H1 (cell line): ENCODE results near the gene HINT3. TPM values are rescaled to one million over a fixed set of nuclear protein-coding genes. Genes with fewer than 3 reads are reported as not detected.

ENCODE experiments used
- CHD2 ChIP-seq: IDR thresholded peaks from 2 replicates; pipeline ENCODE4 v1.6.1; 2012; ENCODE audit warnings: low read length, improper control_type of control experiment
- CTCF ChIP-seq, 3 experiments: IDR thresholded peaks; 1 replicate in 2 of 3; 2 replicates in 1 of 3; pipeline versions ENCODE4 v1.5.1 to v1.6.1; 2011; ENCODE audit warnings: low read length in 3 of 3, mild to moderate bottlenecking in 3 of 3, inconsistent platforms in 2 of 3, low read depth in 1 of 3, moderate library complexity in 1 of 3; ENCODE audit not compliant: insufficient read depth in 1 of 3; ENCODE audit errors: control extremely low read depth in 1 of 3
- POLR2A ChIP-seq, 2 experiments: IDR thresholded peaks; 1 replicate in 1 of 2; 2 replicates in 1 of 2; pipeline ENCODE4 v1.6.1; 2011; ENCODE audit warnings: low read depth in 2 of 2, low read length in 2 of 2, mild to moderate bottlenecking in 2 of 2; ENCODE audit errors: control extremely low read depth in 1 of 2
- RAD21 ChIP-seq, 2 experiments: IDR thresholded peaks in 1 of 2; conservative IDR thresholded peaks in 1 of 2; 2 replicates each; pipeline ENCODE4 v1.6.1; 2011; ENCODE audit warnings: low read depth in 2 of 2, low read length in 2 of 2, improper control_type of control experiment in 1 of 2, inconsistent platforms in 1 of 2, mild to moderate bottlenecking in 1 of 2, moderate library complexity in 1 of 2
- RNF2 ChIP-seq: fragments of 200-900, 300-1000 bp; sonication (generic); IDR thresholded peaks from 2 replicates; pipeline ENCODE4 v1.7.1; 2016; ENCODE audit warnings: borderline replicate concordance, low read depth, mild to moderate bottlenecking, antibody characterized with exemption, low read length; ENCODE audit not compliant: poor library complexity, severe bottlenecking; ENCODE audit errors: missing control alignments
- SAP30 ChIP-seq: fragments of 300-600 bp; sonication (generic); IDR thresholded peaks from 2 replicates; pipeline ENCODE4 v1.7.1; 2012; ENCODE audit warnings: low read length, moderate library complexity, mild to moderate bottlenecking, inconsistent platforms; ENCODE audit not compliant: insufficient read depth, insufficient replicate concordance
- TEAD4 ChIP-seq: IDR thresholded peaks from 2 replicates; pipeline ENCODE4 v1.6.1; 2012; ENCODE audit warnings: low read depth, low read length, inconsistent platforms, mixed read lengths
- polyA plus RNA-seq, 7 experiments: library from polyadenylated mRNA; depleted of rRNA in 3 of 7; stranded (reverse) in 5 of 7; unstranded in 2 of 7; fragments of >200 nt in 5 of 7; fragments of 200-250 nt in 2 of 7; gene quantifications; 1 replicate in 5 of 7; 2 replicates in 1 of 7; 4 replicates in 1 of 7; pipeline versions ENCODE4 v1.2.1 to v1.2.3, GENCODE V29; 2011 to 2013; ENCODE audit warnings: missing spikeins in 2 of 7, mixed read lengths in 2 of 7
- total RNA-seq: library from RNA; stranded (reverse); fragmentation: NEBNext Ultra II Directional; extraction: Animal tissue kit (Norgen Biotek cat#: 25700); gene quantifications from 2 replicates; pipeline ENCODE4 v1.2.1, GENCODE V29; 2021

The HINT3 gene
- total and polyA plus RNA-seq, 2 of the 8 experiments (the other 6 are each of a cell fraction or from before 2014, with no cell fraction given): 1.2 to 7.8 TPM

GRCh38 chr6:125939026-125939425 is 17.5 kb upstream of the HINT3 start (continued):
- TF ChIP-seq RNF2: no peak
- no peak for TF ChIP-seq CTCF (IDR thresholded peaks at IDR 0.05; ENCODE audit: control extremely low read depth in 1 of 3, insufficient read depth in 1 of 3, low read depth in 1 of 3, low read length in 3 of 3)
- no peak for TF ChIP-seq POLR2A (IDR thresholded peaks at IDR 0.05; ENCODE audit: control extremely low read depth in 1 of 2, low read depth in 2 of 2, low read length in 2 of 2)
- TF ChIP-seq TEAD4: no peak
- no peak for TF ChIP-seq CHD2
- no peak for TF ChIP-seq SAP30
- no peak for TF ChIP-seq RAD21 (IDR thresholded peaks at IDR 0.05 in 1 of 2, conservative IDR thresholded peaks at IDR 0.05 in 1 of 2; ENCODE audit: low read depth in 2 of 2, low read length in 2 of 2)
